Myocyte (in vitro differentiated cells): Measurements from ENCODE around the gene IAH1. TPM values are rescaled to one million over a fixed set of nuclear protein-coding genes. Genes with fewer than 3 reads are reported as not detected.

Experiments
- DNase-seq: peaks from one replicate; pipeline ENCODE4 v3.0.0-alpha.2; 2012; ENCODE audit warnings: low read depth
- polyA plus RNA-seq: library from polyadenylated mRNA; unstranded; fragments of >200 nt; gene quantifications from one replicate; pipeline ENCODE4 v1.2.1, GENCODE V29; 2012; ENCODE audit warnings: missing spikeins
- total RNA-seq: library from RNA; depleted of rRNA; stranded (reverse); fragments of >200 nt; gene quantifications from 2 replicates; pipeline ENCODE4 v1.2.3, GENCODE V29; 2014

Gene IAH1
- total RNA-seq = 71.4 and 81.8 TPM in 2 replicates
- polyA plus RNA-seq = 87.7 TPM

- peak; percentile 66 for DNase-seq
Observed at GRCh38 chr2:9474361-9475057, at the start of gene IAH1. TSS of gene IAH1 (plus strand) at chr2:9474551. CDS start at chr2:9474567, 16 bp downstream.

- DNase-seq = no peak
Observed at GRCh38 chr2:9428965-9429577, 45.3 kb upstream of the IAH1 start.

GRCh38 chr2:9430316-9431293 is 43.7 kb upstream of the IAH1 start:
- no peak for DNase-seq

- no peak for DNase-seq
Observed at GRCh38 chr2:9434489-9434888, 39.9 kb upstream of the IAH1 start.

- no peak for DNase-seq
Observed at GRCh38 chr2:9439536-9439935, 34.8 kb upstream of the IAH1 start.

- DNase-seq = no peak
Observed at GRCh38 chr2:9440058-9440727, 34.2 kb upstream of the IAH1 start.

GRCh38 chr2:9441556-9441955 is 32.8 kb upstream of the IAH1 start:
- DNase-seq = no peak

GRCh38 chr2:9443526-9443925 is 30.8 kb upstream of the IAH1 start:
- DNase-seq = no peak

GRCh38 chr2:9445089-9445488 is 29.3 kb upstream of the IAH1 start:
- no peak for DNase-seq

- DNase-seq = no peak
Observed at GRCh38 chr2:9451231-9451630, 23.1 kb upstream of the IAH1 start.

- DNase-seq = no peak
Observed at GRCh38 chr2:9460441-9461017, 13.8 kb upstream of the IAH1 start.

- no peak for DNase-seq
Observed at GRCh38 chr2:9461079-9461478, 13.3 kb upstream of the IAH1 start.

GRCh38 chr2:9462313-9462712 is 12.0 kb upstream of the IAH1 start:
- DNase-seq = no peak

- DNase-seq = peak; percentile 43
Observed at GRCh38 chr2:9462886-9463697, 11.3 kb upstream of the IAH1 start.

- DNase-seq = peak; percentile 87
Observed at GRCh38 chr2:9463698-9464034, 10.7 kb upstream of the IAH1 start.

GRCh38 chr2:9465170-9465569 is 9.2 kb upstream of the IAH1 start:
- DNase-seq = no peak

GRCh38 chr2:9466147-9466683 is 8.1 kb upstream of the IAH1 start:
- DNase-seq = no peak

- DNase-seq = no peak
Observed at GRCh38 chr2:9467687-9468086, 6.7 kb upstream of the IAH1 start.

GRCh38 chr2:9471206-9471605 is 3.1 kb upstream of the IAH1 start:
- DNase-seq = no peak

GRCh38 chr2:9472511-9472910 is 1.8 kb upstream of the IAH1 start:
- no peak for DNase-seq
